ENCODE measurements around the gene ELOVL2. TPM values are rescaled to one million over a fixed set of nuclear protein-coding genes. Genes with fewer than 3 reads are reported as not detected.

The ELOVL2 gene
- total RNA-seq, 1 experiment from 2014 or later = 0.41 TPM

- TF ChIP-seq EZH2 (IDR thresholded peaks at IDR 0.05; ENCODE audit: low read depth) = no peak
- TF ChIP-seq, protein P1, sequence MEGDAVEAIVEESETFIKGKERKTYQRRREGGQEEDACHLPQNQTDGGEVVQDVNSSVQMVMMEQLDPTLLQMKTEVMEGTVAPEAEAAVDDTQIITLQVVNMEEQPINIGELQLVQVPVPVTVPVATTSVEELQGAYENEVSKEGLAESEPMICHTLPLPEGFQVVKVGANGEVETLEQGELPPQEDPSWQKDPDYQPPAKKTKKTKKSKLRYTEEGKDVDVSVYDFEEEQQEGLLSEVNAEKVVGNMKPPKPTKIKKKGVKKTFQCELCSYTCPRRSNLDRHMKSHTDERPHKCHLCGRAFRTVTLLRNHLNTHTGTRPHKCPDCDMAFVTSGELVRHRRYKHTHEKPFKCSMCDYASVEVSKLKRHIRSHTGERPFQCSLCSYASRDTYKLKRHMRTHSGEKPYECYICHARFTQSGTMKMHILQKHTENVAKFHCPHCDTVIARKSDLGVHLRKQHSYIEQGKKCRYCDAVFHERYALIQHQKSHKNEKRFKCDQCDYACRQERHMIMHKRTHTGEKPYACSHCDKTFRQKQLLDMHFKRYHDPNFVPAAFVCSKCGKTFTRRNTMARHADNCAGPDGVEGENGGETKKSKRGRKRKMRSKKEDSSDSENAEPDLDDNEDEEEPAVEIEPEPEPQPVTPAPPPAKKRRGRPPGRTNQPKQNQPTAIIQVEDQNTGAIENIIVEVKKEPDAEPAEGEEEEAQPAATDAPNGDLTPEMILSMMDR (conservative IDR thresholded peaks at IDR 0.05) = no peak
- H2AFZ ChIP-seq = no peak overlapping the region
- H3K79me2 ChIP-seq (ENCODE audit: low read depth) = no peaks in the 10 kb centered on the region
- no peak overlapping the region for H3K4me2 ChIP-seq
- no peaks in the 10 kb centered on the region for H3K9me3 ChIP-seq (ENCODE audit: insufficient read depth, low read depth)
- H3K9me2 ChIP-seq (ENCODE audit: insufficient read depth) = no peaks in the 10 kb centered on the region
- H3F3A ChIP-seq (ENCODE audit: insufficient read depth, low read depth) = no peaks in the 10 kb centered on the region
- POLR2A ChIA-PET (ENCODE audit: unreplicated experiment) = no interaction called here
- no peaks in the 10 kb centered on the region for H4K20me1 ChIP-seq (ENCODE audit: insufficient read depth)
- no peak overlapping the region for H3K4me3 ChIP-seq
- intact Hi-C loops (cut with micrococcal nuclease; ENCODE audit: unreplicated experiment) = no loop called here
- H3K27ac ChIP-seq = no peak overlapping the region
- no peaks in the 10 kb centered on the region for H3K27me3 ChIP-seq (ENCODE audit: insufficient read depth, low read depth)
- CTCF ChIA-PET = no interaction called here
- DNase-seq = no peak
- no peaks in the 10 kb centered on the region for H3K4me1 ChIP-seq (replicated peaks; ENCODE audit: insufficient read depth)
- no TSS peak for BruUV-seq (replicated peaks)
- H3K36me3 ChIP-seq (ENCODE audit: low read depth) = no peaks in the 10 kb centered on the region
Observed at GRCh38 chr6:10945845-10946244, 98.3 kb downstream of the ELOVL2 start.

DNA sequence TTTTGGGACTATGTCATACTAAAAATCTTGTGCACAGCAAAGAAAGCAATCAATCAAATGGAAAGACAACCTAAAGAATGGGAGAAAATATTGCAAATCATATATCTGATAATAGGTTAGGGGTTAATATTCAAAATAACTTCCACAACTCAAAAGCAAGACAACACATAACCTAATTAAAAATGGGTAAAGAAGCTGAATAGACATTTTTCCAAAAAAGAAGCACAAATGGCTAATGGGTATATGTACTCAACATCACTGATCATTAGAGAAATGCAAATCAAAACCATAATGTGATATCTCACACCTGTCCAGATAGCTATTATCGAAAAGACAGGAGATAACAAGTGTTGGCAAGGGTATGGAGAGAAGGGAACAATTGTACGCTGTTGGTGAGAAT is 104.3 kb downstream of the ELOVL2 start:
- DNase-seq = no peak
- no peaks in the 10 kb centered on the region for H4K20me1 ChIP-seq (ENCODE audit: insufficient read depth)
- no peaks in the 10 kb centered on the region for H3F3A ChIP-seq (ENCODE audit: insufficient read depth, low read depth)
- no peaks in the 10 kb centered on the region for H3K9me2 ChIP-seq (ENCODE audit: insufficient read depth)
- no peak overlapping the region for H3K4me2 ChIP-seq
- CTCF ChIA-PET = no interaction called here
- H3K4me3 ChIP-seq = no peak overlapping the region
- no peak overlapping the region for H3K27ac ChIP-seq
- intact Hi-C loops (cut with micrococcal nuclease; ENCODE audit: unreplicated experiment) = no loop called here
- H3K79me2 ChIP-seq (ENCODE audit: low read depth) = no peaks in the 10 kb centered on the region
- no peaks in the 10 kb centered on the region for H3K27me3 ChIP-seq (ENCODE audit: insufficient read depth, low read depth)
- BruUV-seq (replicated peaks) = no TSS peak
- POLR2A ChIA-PET (ENCODE audit: unreplicated experiment) = no interaction called here
- TF ChIP-seq EZH2 (IDR thresholded peaks at IDR 0.05; ENCODE audit: low read depth) = no peak
- TF ChIP-seq, protein P1 (conservative IDR thresholded peaks at IDR 0.05) = no peak
- no peaks in the 10 kb centered on the region for H3K9me3 ChIP-seq (ENCODE audit: insufficient read depth, low read depth)
- no peak overlapping the region for H2AFZ ChIP-seq
- no peaks in the 10 kb centered on the region for H3K36me3 ChIP-seq (ENCODE audit: low read depth)
- H3K4me1 ChIP-seq (replicated peaks; ENCODE audit: insufficient read depth) = no peaks in the 10 kb centered on the region

- H4K20me1 ChIP-seq (ENCODE audit: insufficient read depth) = no peaks in the 10 kb centered on the region
- H3K36me3 ChIP-seq (ENCODE audit: low read depth) = no peaks in the 10 kb centered on the region
- no peaks in the 10 kb centered on the region for H3K27me3 ChIP-seq (ENCODE audit: insufficient read depth, low read depth)
- BruUV-seq (replicated peaks) = no TSS peak
- TF ChIP-seq, protein P1 (conservative IDR thresholded peaks at IDR 0.05) = no peak
- no peak for TF ChIP-seq EZH2 (IDR thresholded peaks at IDR 0.05; ENCODE audit: low read depth)
- DNase-seq = no peak
- H3K9me2 ChIP-seq (ENCODE audit: insufficient read depth) = no peaks in the 10 kb centered on the region
- H3K4me1 ChIP-seq (replicated peaks; ENCODE audit: insufficient read depth) = no peaks in the 10 kb centered on the region
- no peaks in the 10 kb centered on the region for H3F3A ChIP-seq (ENCODE audit: insufficient read depth, low read depth)
- ChIA-PET CTCF (no interaction called here), POLR2A (ENCODE audit: unreplicated experiment) (no interaction called here)
- H3K4me3 ChIP-seq = no peak overlapping the region
- no peaks in the 10 kb centered on the region for H3K9me3 ChIP-seq (ENCODE audit: insufficient read depth, low read depth)
- intact Hi-C loops (cut with micrococcal nuclease; ENCODE audit: unreplicated experiment) = no loop called here
- no peak overlapping the region for H2AFZ ChIP-seq
- no peak overlapping the region for H3K27ac ChIP-seq
- H3K4me2 ChIP-seq = no peak overlapping the region
- no peaks in the 10 kb centered on the region for H3K79me2 ChIP-seq (ENCODE audit: low read depth)
Observed at GRCh38 chr6:10933126-10933525, 111.0 kb downstream of the ELOVL2 start.

Other genes starting within 250 kb of the ELOVL2 start
- gene MAK, start 205.8 kb downstream of the ELOVL2 start, total RNA-seq (2021) = 0.85 and 1.6 TPM in 2 replicates
- gene GCM2, start 162.3 kb downstream of the ELOVL2 start, total RNA-seq (2021) = not detected in 2 replicates
- gene SYCP2L, start 157.3 kb downstream of the ELOVL2 start, total RNA-seq (2021) = 12.6 and 15.7 TPM in 2 replicates
- gene SMIM13, start 49.5 kb upstream of the ELOVL2 start, total RNA-seq (2021) = 16.7 and 22.2 TPM in 2 replicates
- not detected in 2 replicates for gene ERVFRD-1, start 67.4 kb upstream of the ELOVL2 start, total RNA-seq (2021)
- gene NEDD9, start 188.4 kb upstream of the ELOVL2 start, total RNA-seq (2021) = 35.8 and 57.5 TPM in 2 replicates